ENCODE data around the gene TGFB2.

DNA sequence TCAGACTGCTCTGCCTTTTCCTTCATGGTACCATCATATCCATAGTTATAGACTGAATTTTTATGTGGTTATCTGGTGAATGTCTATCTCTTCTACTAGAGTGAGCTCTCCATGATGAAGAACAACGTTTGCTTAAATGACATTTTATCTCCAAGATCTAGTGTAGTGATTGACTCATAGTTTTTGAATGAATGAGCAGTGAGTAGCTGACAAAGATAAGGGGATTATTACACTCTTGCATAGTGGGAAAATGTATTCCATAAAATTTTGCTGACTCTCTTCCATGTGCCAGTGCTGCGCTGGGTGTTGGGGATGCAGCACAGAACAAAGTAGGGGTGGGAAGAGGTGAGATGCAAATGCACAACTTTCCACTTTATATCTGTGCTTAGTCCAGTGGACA lies 147.7 kb downstream of the TGFB2 start:
- TF ChIP-seq EZH2phosphoT487 (IDR thresholded peaks at IDR 0.05; ENCODE audit: insufficient read depth, low read depth), result no peak
- no peak for TF ChIP-seq EZH2 (IDR thresholded peaks at IDR 0.05; ENCODE audit: insufficient read depth, poor library complexity, severe bottlenecking)

Measured in GM23248 (cell line).